GM12872 (cell line): ENCODE data around the gene MTARC2.

Experiments used
- CTCF ChIP-seq: IDR thresholded peaks from 3 replicates; pipeline ENCODE4 v1.5.1; 2011; ENCODE audit warnings: low read depth, mild to moderate bottlenecking, low read length, moderate library complexity; ENCODE audit not compliant: insufficient read depth

The MTARC2 gene

GRCh38 chr1:220775240-220775853, 27.2 kb downstream of the MTARC2 start:
- peak; percentile 74 for TF ChIP-seq CTCF

- no peak for TF ChIP-seq CTCF
Observed at GRCh38 chr1:220776254-220776653, 28.1 kb downstream of the MTARC2 start.

GRCh38 chr1:220776720-220777326, 28.7 kb downstream of the MTARC2 start:
- TF ChIP-seq CTCF, result peak; percentile 92

DNA sequence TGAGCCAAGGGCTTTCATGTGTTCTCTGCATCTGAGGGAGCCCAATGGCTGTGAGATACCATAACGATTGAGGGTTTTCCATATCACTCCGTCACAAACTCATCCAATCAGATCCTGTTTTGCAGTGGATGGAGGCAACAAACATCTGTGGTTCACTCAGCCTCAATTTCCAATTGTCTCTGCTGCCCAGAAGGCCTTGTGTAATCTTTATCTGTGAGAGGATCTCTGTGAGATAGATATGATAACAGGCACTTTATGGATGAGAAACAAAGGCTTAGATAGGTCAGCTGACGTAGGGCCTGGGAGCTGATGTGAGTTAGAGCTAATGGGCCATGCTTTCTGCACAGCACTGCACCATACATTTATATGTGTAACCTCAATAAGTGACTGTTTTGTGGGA, 35.3 kb downstream of the MTARC2 start:
- TF ChIP-seq CTCF, result no peak

DNA sequence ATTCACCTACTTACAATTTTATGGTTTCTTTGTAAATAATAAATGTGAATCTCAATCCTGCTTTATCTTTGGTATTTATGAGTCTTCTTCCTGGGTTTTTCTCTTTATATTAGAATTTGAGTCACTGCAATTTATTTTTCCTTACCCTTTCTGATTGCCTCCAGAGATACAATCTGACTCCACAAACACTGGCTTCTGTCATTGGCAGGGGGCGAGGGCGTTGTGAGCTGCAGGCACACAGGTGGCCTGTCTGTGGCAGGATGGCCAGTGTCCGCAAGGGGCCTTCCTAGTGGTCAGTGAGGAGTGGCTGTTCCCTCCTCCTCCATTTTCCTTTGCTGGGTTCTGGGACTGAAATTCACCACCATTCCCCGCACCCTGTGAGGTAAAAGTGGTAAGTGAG, 36.6 kb downstream of the MTARC2 start:
- TF ChIP-seq CTCF, result no peak

DNA sequence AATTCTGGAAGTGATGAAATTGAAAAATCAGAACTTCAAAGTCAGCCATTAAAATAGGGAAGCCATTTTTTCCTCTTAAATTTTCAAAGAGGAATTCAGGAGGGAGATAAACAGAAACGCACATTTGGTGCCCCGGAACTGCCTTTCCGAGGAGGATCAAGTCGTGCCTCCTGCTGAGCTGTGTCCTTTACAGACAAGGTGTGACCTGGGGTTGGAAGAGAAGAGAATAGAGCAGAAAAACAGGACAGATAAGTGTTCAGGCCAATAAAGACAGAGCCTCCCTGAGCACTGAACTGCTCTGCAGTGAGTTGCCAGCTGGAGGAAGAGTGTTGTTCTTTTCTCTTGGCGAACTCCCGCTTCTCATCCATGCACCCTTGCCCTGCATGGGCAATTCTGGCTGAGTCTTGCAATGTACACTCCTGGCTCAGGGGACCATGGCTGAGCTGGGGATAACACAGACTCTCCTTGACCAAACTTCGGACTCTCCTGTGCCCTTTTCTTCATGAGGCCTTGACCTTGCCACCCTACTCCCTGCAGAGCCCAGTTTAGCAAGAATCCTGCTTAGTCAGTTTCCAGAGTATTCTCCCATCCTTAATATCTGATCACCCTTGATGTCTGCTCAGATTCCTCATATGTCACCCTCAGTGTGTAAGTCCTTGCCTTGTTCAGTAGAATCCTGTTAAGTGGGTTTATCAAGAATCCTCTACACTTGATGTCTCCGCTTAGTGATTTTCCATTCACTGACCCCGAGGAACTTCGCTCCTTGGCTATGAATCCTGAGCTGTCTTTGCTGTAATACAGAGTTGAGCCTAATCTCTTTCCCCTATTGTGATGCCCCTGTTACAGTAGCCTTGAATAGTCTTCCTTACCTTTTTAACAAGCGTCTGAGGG, 37.3 kb downstream of the MTARC2 start:
- no peak for TF ChIP-seq CTCF

- TF ChIP-seq CTCF, result no peak
Observed at GRCh38 chr1:220786057-220786336, 37.9 kb downstream of the MTARC2 start.
